ENCODE data around the gene MBD3L2B.
"Not testable (repeated sequence)": the region's sequence is repeated elsewhere in the genome, so short reads cannot be mapped to it uniquely, and the experiment has no call there.

- TF ChIP-seq, protein P1, sequence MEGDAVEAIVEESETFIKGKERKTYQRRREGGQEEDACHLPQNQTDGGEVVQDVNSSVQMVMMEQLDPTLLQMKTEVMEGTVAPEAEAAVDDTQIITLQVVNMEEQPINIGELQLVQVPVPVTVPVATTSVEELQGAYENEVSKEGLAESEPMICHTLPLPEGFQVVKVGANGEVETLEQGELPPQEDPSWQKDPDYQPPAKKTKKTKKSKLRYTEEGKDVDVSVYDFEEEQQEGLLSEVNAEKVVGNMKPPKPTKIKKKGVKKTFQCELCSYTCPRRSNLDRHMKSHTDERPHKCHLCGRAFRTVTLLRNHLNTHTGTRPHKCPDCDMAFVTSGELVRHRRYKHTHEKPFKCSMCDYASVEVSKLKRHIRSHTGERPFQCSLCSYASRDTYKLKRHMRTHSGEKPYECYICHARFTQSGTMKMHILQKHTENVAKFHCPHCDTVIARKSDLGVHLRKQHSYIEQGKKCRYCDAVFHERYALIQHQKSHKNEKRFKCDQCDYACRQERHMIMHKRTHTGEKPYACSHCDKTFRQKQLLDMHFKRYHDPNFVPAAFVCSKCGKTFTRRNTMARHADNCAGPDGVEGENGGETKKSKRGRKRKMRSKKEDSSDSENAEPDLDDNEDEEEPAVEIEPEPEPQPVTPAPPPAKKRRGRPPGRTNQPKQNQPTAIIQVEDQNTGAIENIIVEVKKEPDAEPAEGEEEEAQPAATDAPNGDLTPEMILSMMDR (IDR thresholded peaks at IDR 0.05; ENCODE audit: low read depth, low read length, poor library complexity, severe bottlenecking), result not testable (repeated sequence)
- TF ChIP-seq EZH2phosphoT487 (IDR thresholded peaks at IDR 0.05; ENCODE audit: borderline replicate concordance, low read length), result not testable (repeated sequence)
Measured at GRCh38 chr19:7049021-7049420, 27.8 kb upstream of the MBD3L2B start, which contains the start of gene MBD3L2.
